ENCODE results near the gene OR2T35.
"Not testable (repeated sequence)": the region's sequence is repeated elsewhere in the genome, so short reads cannot be mapped to it uniquely, and the experiment has no call there.

Gene OR2T35

DNA sequence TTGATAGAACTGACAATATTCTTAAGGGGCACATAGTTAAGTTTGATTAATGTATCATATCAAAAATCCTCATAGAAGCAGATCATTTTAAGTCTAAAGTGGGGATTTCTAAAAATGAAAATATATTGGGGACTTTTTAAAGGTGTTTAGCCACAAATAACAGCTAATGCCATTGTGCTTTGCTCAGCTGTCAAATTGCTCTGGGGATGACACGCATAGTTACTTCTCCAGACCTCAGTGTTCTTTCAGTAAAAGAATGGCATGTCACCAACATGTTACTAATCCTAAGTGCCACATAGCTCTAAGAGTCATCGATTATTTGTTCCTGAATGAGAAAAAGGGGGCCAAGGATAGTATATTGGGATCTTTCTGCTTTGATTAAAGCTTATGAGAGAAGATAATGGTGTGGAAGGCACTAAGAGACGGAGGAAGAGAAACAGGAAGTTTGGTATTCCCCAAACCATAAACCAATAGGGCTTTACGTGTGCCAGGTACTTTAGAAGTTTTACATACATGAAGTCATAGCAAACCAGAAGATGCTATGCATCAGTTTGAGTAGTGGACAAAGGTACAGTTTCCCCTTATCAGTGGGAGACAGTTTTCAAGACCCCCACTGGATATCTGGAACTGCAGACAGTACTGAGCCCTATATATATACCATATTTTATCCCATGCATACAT lies 2.0 kb downstream of the OR2T35 start:
- H3K4me3 ChIP-seq (ENCODE audit: low read depth, low read length); DNase-seq (ENCODE audit: low read depth): not testable (repeated sequence)

DNA sequence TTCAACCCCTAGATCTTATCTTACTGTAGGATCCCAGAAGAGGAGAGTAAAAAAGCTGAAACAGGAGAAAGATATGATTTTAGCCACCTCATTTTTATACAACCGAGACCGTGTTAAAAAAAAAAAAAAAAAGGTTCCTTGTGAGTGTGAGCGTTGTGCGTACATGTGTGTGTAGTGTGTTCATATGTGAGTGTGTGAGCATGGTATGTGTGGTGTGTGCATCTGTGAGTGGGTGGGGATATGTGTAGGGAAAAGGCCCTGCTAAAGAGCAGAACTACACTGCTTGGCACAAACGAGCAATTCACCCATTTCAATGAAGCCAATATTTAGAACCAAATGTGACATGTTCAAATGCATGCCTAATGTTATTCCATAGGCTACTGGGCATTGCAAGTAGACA lies 3.5 kb downstream of the OR2T35 start:
- not testable (repeated sequence) for H3K4me3 ChIP-seq (ENCODE audit: low read depth, low read length); DNase-seq (ENCODE audit: low read depth)

GRCh38 chr1:248640906-248641305 lies 4.2 kb downstream of the OR2T35 start:
- not testable (repeated sequence) for DNase-seq (ENCODE audit: low read depth); H3K4me3 ChIP-seq (ENCODE audit: low read depth, low read length)

- DNase-seq (ENCODE audit: low read depth); H3K4me3 ChIP-seq (ENCODE audit: low read depth, low read length): not testable (repeated sequence)
These were observed 5.4 kb downstream of the OR2T35 start for GRCh38 chr1:248639652-248640051.

- not testable (repeated sequence) for H3K4me3 ChIP-seq (ENCODE audit: low read depth, low read length); DNase-seq (ENCODE audit: low read depth)
These were observed 8.5 kb downstream of the OR2T35 start for GRCh38 chr1:248636612-248637011.

- DNase-seq (ENCODE audit: low read depth); H3K4me3 ChIP-seq (ENCODE audit: low read depth, low read length): not testable (repeated sequence)
These were observed 10.1 kb downstream of the OR2T35 start, which contains the start of gene OR2T11 for GRCh38 chr1:248634991-248635390. Gene OR2T11, minus strand, starts transcription at chr1:248635091. Its CDS starts 7,963 bp downstream, at chr1:248627128.

- no peak overlapping the region for H3K4me3 ChIP-seq (ENCODE audit: low read depth, low read length)
- TF ChIP-seq, protein P1, sequence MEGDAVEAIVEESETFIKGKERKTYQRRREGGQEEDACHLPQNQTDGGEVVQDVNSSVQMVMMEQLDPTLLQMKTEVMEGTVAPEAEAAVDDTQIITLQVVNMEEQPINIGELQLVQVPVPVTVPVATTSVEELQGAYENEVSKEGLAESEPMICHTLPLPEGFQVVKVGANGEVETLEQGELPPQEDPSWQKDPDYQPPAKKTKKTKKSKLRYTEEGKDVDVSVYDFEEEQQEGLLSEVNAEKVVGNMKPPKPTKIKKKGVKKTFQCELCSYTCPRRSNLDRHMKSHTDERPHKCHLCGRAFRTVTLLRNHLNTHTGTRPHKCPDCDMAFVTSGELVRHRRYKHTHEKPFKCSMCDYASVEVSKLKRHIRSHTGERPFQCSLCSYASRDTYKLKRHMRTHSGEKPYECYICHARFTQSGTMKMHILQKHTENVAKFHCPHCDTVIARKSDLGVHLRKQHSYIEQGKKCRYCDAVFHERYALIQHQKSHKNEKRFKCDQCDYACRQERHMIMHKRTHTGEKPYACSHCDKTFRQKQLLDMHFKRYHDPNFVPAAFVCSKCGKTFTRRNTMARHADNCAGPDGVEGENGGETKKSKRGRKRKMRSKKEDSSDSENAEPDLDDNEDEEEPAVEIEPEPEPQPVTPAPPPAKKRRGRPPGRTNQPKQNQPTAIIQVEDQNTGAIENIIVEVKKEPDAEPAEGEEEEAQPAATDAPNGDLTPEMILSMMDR (IDR thresholded peaks at IDR 0.05; ENCODE audit: low read depth, low read length, missing control alignments): no peak
- no peak for DNase-seq (ENCODE audit: low read depth)
These were observed 13.6 kb downstream of the OR2T35 start for GRCh38 chr1:248631354-248632008.

DNA sequence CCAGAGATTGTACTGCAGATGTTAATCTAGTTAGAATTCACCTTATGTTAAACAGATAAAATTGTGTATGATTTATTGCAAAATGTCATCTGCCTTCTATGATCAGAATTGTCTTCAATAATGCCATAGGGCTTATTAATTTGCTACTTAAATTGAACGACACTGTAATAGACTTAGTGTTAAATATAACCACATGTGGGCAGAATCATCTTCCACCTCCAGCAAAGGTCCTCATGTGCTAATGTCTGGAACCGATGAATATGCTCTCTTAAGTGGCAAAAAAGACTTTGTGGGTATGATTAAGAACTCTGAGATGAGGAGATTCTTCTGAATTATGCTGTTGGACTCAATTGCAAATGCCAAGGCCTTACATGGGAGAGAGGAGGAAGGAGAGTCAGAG lies 14.5 kb downstream of the OR2T35 start:
- TF ChIP-seq, protein P1 (IDR thresholded peaks at IDR 0.05; ENCODE audit: low read depth, low read length, missing control alignments): no peak
- H3K4me3 ChIP-seq (ENCODE audit: low read depth, low read length): no peak overlapping the region
- no peak for DNase-seq (ENCODE audit: low read depth)

- TF ChIP-seq, protein P1 (IDR thresholded peaks at IDR 0.05; ENCODE audit: low read depth, low read length, missing control alignments): no peak
- peak; percentile 43 for DNase-seq (ENCODE audit: low read depth)
- peak overlapping the region; percentile 9; the same call in 1 of the 2 replicates for H3K4me3 ChIP-seq (ENCODE audit: low read depth, low read length)
These were observed 16.9 kb downstream of the OR2T35 start for GRCh38 chr1:248627971-248628844.

- DNase-seq (ENCODE audit: low read depth): no peak
- no peak overlapping the region for H3K4me3 ChIP-seq (ENCODE audit: low read depth, low read length)
- TF ChIP-seq, protein P1 (IDR thresholded peaks at IDR 0.05; ENCODE audit: low read depth, low read length, missing control alignments): no peak
These were observed 19.1 kb downstream of the OR2T35 start for GRCh38 chr1:248625971-248626370.

Measured in GM12864 (cell line).